K562 (cell line): Measurements from ENCODE around the gene DNAH10. TPM values are rescaled to one million over a fixed set of nuclear protein-coding genes. Genes with fewer than 3 reads are reported as not detected.

Experiments used
- ATAC-seq: fragments of 200-7000 bp; cut with Tn5 transposase; 3 replicates; pipeline ENCODE4 v1.9.1; 2020; ENCODE audit warnings: moderate library complexity
- BruUV-seq: library from RNA; stranded (reverse); fragments of 400-500 nt; replicated peaks from 2 replicates; lab custom pipeline; 2021; lab: Mats Ljungman, UMichigan
- CTCF ChIA-PET: fragments of 300-600 bp; formaldehyde crosslinking; extraction: SDS; loops from one replicate; lab custom pipeline; 2021; ENCODE audit warnings: low intra/inter-chr PET ratio; lab: Yijun Ruan, JAX
- POLR2A ChIA-PET: fragments of 300-600, 350-650 bp; sonication (Branson Sonifier 250); formaldehyde crosslinking; extraction: SDS; loops from one replicate; lab custom pipeline; 2021; ENCODE audit warnings: antibody characterized with exemption, inconsistent platforms; lab: Yijun Ruan, JAX
- DNase-seq, 4 experiments: peaks; one replicate each; pipeline versions ENCODE4 v3.0.0 to v3.0.0-alpha.2; 2011 to 2018; ENCODE audit warnings: low spot score in 3 of 4, mixed read lengths in 3 of 4; ENCODE audit errors: extremely low read depth in 1 of 4
- FAIRE-seq: peaks from 2 replicates; lab custom pipeline; 2011; peaks lifted over from hg19 to GRCh38; lab: Jason Lieb, UNC
- H2AFZ ChIP-seq: 2 replicates; pipeline ENCODE4 v1.6.0; 2011; ENCODE audit warnings: low read depth, low read length, control low read depth, inconsistent platforms
- H3K27ac ChIP-seq: fragments of 200-600 bp; 3 replicates; pipeline ENCODE4 v1.8.0; 2011; ENCODE audit warnings: low read depth, mild to moderate bottlenecking, control low read depth, inconsistent platforms, low read length, moderate library complexity, mixed read lengths; ENCODE audit errors: extremely low read depth
- H3K27me3 ChIP-seq, 2 experiments: fragments of 300-600 bp in 1 of 2; 2 replicates in 1 of 2; 3 replicates in 1 of 2; pipeline versions ENCODE4 v1.6.0 to v1.8.0; 2011; ENCODE audit warnings: inconsistent platforms in 2 of 2, low read length in 2 of 2, mild to moderate bottlenecking in 1 of 2, mixed read lengths in 1 of 2, moderate library complexity in 1 of 2; ENCODE audit not compliant: control insufficient read depth in 2 of 2, insufficient read depth in 2 of 2
- H3K36me3 ChIP-seq: fragments of 300-600 bp; 3 replicates; pipeline ENCODE4 v1.8.0; 2011; ENCODE audit warnings: mild to moderate bottlenecking, low read length, inconsistent platforms; ENCODE audit not compliant: control insufficient read depth, insufficient read depth
- H3K4me1 ChIP-seq, 2 experiments: fragments of 200-600 bp in 1 of 2; replicated peaks in 1 of 2; 2 replicates in 1 of 2; 3 replicates in 1 of 2; pipeline versions ENCODE4 v1.5.1 to v1.8.0; 2011; ENCODE audit warnings: inconsistent platforms in 2 of 2, low read length in 2 of 2, mild to moderate bottlenecking in 1 of 2, mixed read lengths in 1 of 2, moderate library complexity in 1 of 2; ENCODE audit not compliant: control insufficient read depth in 2 of 2, insufficient read depth in 2 of 2
- H3K4me2 ChIP-seq: 2 replicates; pipeline ENCODE4 v1.6.1; 2011; ENCODE audit warnings: low read length, control low read depth, inconsistent platforms, mixed read lengths; ENCODE audit not compliant: insufficient read depth
- H3K4me3 ChIP-seq: fragments of 200-600 bp; sonication (generic), shearing (Covaris generic); 2 replicates; pipeline ENCODE4 v1.5.1; 2016; ENCODE audit warnings: control low read depth, inconsistent platforms
- H3K79me2 ChIP-seq: fragments of 200-600 bp; 3 replicates; pipeline ENCODE4 v1.8.0; 2011; ENCODE audit warnings: low read length, inconsistent platforms; ENCODE audit not compliant: control insufficient read depth, insufficient read depth
- H3K9ac ChIP-seq, 2 experiments: 2 replicates each; pipeline versions ENCODE4 v1.6.0 to v1.6.1; 2011; ENCODE audit warnings: low read depth in 2 of 2, low read length in 2 of 2, control low read depth in 1 of 2, inconsistent platforms in 1 of 2, mild to moderate bottlenecking in 1 of 2, mixed read lengths in 1 of 2; ENCODE audit not compliant: insufficient read depth in 1 of 2
- H3K9me1 ChIP-seq: one replicate; pipeline ENCODE4 v1.6.0; 2011; ENCODE audit warnings: inconsistent platforms, mild to moderate bottlenecking, low read length, moderate library complexity; ENCODE audit not compliant: control insufficient read depth, insufficient read depth
- H3K9me3 ChIP-seq: replicated peaks from 2 replicates; pipeline ENCODE4 v1.5.1; 2011; ENCODE audit warnings: low read depth, low read length, inconsistent platforms; ENCODE audit not compliant: control insufficient read depth, insufficient read depth
- H4K20me1 ChIP-seq: replicated peaks from 2 replicates; pipeline ENCODE4 v1.6.1; 2011; ENCODE audit warnings: low read length, inconsistent platforms, mixed read lengths; ENCODE audit not compliant: control insufficient read depth, insufficient read depth
- CREB3 ChIP-seq: fragments of 450-650 bp; conservative IDR thresholded peaks from 2 replicates; pipeline ENCODE4 v1.6.1; 2016; ENCODE audit warnings: missing genetic modification characterization, low read depth, mild to moderate bottlenecking, missing compliant biosample characterization, moderate library complexity
- EP400 ChIP-seq: fragments of 450-650 bp; IDR thresholded peaks from 2 replicates; pipeline ENCODE4 v1.6.1; 2017; ENCODE audit warnings: antibody characterized with exemption, mild to moderate bottlenecking, moderate library complexity
- MAFG ChIP-seq: fragments of 450-650 bp; conservative IDR thresholded peaks from 2 replicates; pipeline ENCODE4 v1.6.1; 2016; ENCODE audit warnings: missing genetic modification characterization, missing compliant biosample characterization
- POLR2G ChIP-seq: fragments of 200-400 bp; formaldehyde crosslinking; IDR thresholded peaks from 2 replicates; pipeline ENCODE4 v1.6.1; 2017; ENCODE audit warnings: low read depth, mild to moderate bottlenecking, antibody characterized with exemption, low read length, moderate library complexity
- THAP12 ChIP-seq: fragments of 250-450 bp; sonication (Bioruptor Pico); IDR thresholded peaks from 2 replicates; pipeline ENCODE4 v1.9.0; 2021; ENCODE audit warnings: mild to moderate bottlenecking, inconsistent platforms
- ZNF699 ChIP-seq: fragments of 250-450 bp; sonication (Bioruptor Pico); IDR thresholded peaks from 2 replicates; pipeline ENCODE4 v1.8.0; 2021; ENCODE audit warnings: mild to moderate bottlenecking, moderate library complexity; ENCODE audit not compliant: insufficient replicate concordance
- WGBS: fragments of 100-300 bp; shearing (Covaris generic); methylation state at CpG from one replicate; pipeline ENCODE4 v1.1.6; 2016; ENCODE audit warnings: low coverage, mixed read lengths; ENCODE audit not compliant: insufficient coverage; ENCODE audit errors: missing lambda C conversion rate; 5-methylcytosine and 5-hydroxymethylcytosine counted together
- in situ Hi-C: fragments of 300-500 bp; cut with MboI; formaldehyde crosslinking; loops from 4 replicates; pipeline ENCODE4 v1.15.0; 2018; ENCODE audit warnings: inconsistent platforms, mixed read lengths
- intact Hi-C: fragments of 100-400 bp; cut with micrococcal nuclease; formaldehyde crosslinking; loops from 2 replicates; pipeline ENCODE4 v1.14.2; 2022
- polyA plus RNA-seq, 8 experiments: library from polyadenylated mRNA; depleted of rRNA in 4 of 8; stranded (reverse) in 5 of 8; unstranded in 3 of 8; fragments of >200 nt; fragmentation: Nextera tagmentation in 2 of 8; fragmentation: Illumina TruSeq in 1 of 8; extraction: Ambion mirVana in 2 of 8; extraction: Trizol in 1 of 8; gene quantifications; 2 replicates each; pipeline versions ENCODE4 v1.2.1 to v1.2.3, GENCODE V29; 2011 to 2014; ENCODE audit warnings: inconsistent platforms in 1 of 8, missing spikeins in 1 of 8
- total RNA-seq, 7 experiments: library from RNA; depleted of rRNA in 6 of 7; stranded (reverse); fragments of >200 nt in 6 of 7; fragmentation: Illumina TruSeq in 2 of 7; extraction: Trizol in 2 of 7; gene quantifications; 2 replicates each; pipeline versions ENCODE4 v1.2.1 to v1.2.3, GENCODE V29; 2011 to 2021; ENCODE audit warnings: low replicate concordance in 1 of 7

DNAH10 gene
- total and polyA plus RNA-seq, 9 of the 15 experiments (the other 6 are each of a cell fraction or from before 2014, with no cell fraction given) = 0.01 to 0.06 (median 0.04) TPM; not detected in 1

GRCh38 chr12:123957196-123957595, 195.1 kb downstream of the DNAH10 start:
- no peak overlapping the region for H3K4me2 ChIP-seq
- no peaks in the 10 kb centered on the region for H3K9me1 ChIP-seq
- no peaks in the 10 kb centered on the region for H3K36me3 ChIP-seq
- DNase-seq (no peak), ATAC-seq (0 out of 3 replicates have a peak, but pooled peaks have one; percentile 19), FAIRE-seq (no peak)
- intact Hi-C loops = no loop called here
- ChIA-PET CTCF (no interaction called here), POLR2A (interaction anchor here (3.6 kb wide), 1 partner anchor 8 kb away, joined by 16 read pairs; no protein-coding TSS in a partner anchor)
- no peak overlapping the region for H3K4me3 ChIP-seq
- no peaks in the 10 kb centered on the region for H3K27me3 ChIP-seq
- no peak overlapping the region for H3K9ac ChIP-seq
- no peaks in the 10 kb centered on the region for H4K20me1 ChIP-seq
- WGBS = 10% methylated on average over 3 of the region's 3 CpGs
- H3K4me1 ChIP-seq = no peaks in the 10 kb centered on the region; a peak in 1 of 5 replicates
- TF ChIP-seq EP400 (no peak), MAFG (no peak), POLR2G (no peak), CREB3 (tag) (no peak), THAP12 (CRISPR knock-in tag) (no peak), ZNF699 (no peak)
- BruUV-seq = no TSS peak
- in situ Hi-C loops = no loop called here
- H3K79me2 ChIP-seq = no peaks in the 10 kb centered on the region
- no peak overlapping the region for H2AFZ ChIP-seq
- no peak overlapping the region for H3K27ac ChIP-seq
- no peaks in the 10 kb centered on the region for H3K9me3 ChIP-seq
